ENCODE data around the gene FAM20A. TPM values are rescaled to one million over a fixed set of nuclear protein-coding genes. Genes with fewer than 3 reads are reported as not detected.
A peak's percentile ranks its signal among the peaks of the same experiment; 100 is the strongest.

The FAM20A gene
- 56.5 TPM for total RNA-seq

- peak; percentile 76 for DNase-seq (ENCODE audit: low spot score)
- intact Hi-C loops (cut with DNase I), result no loop called here
- peak; percentile 23 for ATAC-seq
These were observed at the start of gene FAM20A for GRCh38 chr17:68600931-68601564. FAM20A (minus strand) TSS chr17:68601367; CDS start chr17:68600666, 701 bp downstream.

DNA sequence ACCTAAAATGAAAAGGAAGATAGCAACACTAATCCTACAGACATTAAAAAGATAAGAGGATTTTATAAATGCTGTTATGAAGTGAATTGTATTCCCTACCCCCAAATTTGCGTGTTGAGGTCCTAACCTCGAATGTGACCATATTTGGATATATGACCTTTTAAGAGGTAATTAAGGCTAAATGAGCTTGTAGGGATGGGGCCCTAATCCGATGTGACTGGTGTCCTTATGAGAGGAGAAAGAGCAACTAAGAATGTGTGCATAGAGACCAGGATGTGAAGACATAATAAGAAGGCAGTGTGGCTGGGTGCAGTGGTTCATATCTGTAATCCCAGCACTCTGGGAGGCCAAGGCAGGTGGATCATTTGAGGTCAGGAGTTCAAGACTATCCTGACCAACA lies 48.2 kb upstream of the FAM20A start:
- ATAC-seq (no peak), DNase-seq (ENCODE audit: low spot score) (no peak)
- intact Hi-C loops (cut with DNase I), result no loop called here

DNA sequence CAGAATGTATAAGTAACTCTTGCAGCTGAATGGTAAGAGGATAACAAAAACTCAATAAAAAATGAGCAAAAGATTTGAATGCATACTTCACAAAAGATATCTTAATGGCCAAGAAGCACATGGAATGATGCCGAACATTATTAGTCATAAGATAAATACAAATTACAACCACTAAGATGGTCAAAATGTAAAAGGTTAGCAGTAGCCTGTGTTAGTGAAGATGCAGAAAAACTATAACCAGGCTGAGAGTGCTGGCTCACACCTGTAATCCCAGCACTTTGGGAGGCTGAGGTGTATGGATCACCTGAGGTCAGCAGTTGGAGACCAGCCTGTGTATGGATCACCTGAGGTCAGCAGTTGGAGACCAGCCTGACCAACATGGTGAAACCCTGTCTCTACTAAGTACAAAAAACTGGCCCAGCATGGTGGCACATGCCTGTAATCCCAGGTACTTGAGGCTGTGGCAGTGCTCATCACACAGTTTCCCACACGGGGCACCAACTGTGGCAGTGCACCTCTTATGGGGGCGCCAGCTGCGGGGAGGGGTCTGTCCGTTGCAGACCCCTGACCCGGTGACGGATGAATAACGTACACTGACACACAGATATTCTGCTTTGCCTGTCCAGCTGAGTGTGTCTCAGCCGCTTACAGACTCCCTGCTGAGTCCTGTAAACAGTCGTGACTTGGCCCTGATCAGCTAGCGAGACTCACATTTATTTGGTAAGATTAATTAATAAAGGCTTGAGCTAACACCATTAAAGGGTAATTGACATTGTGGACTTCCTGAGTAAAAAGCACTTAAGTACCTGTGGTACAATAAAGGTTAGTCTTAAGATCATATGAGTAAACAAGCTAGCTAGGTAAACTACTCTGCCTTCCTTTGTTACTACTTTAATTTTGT lies 45.7 kb upstream of the FAM20A start:
- no peak for ATAC-seq
- intact Hi-C loops (cut with DNase I), result no loop called here
- no peak for DNase-seq (ENCODE audit: low spot score)

DNA sequence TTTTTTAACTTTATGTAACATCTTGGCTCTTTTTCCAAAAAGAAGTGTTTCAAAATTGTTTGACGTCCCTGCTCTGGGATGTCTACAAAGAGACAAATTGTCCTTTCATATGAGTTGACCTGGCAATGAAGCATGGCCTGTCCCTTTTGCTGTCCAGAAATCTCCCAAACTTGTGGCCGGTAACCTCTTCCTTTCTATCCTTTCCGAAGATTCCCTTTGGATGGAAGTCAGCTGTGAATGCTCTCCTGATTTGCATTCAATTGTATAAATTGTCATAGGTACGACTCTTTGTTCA lies 40.9 kb upstream of the FAM20A start:
- ATAC-seq (no peak), DNase-seq (ENCODE audit: low spot score) (no peak)
- intact Hi-C loops (cut with DNase I), result no loop called here

DNA sequence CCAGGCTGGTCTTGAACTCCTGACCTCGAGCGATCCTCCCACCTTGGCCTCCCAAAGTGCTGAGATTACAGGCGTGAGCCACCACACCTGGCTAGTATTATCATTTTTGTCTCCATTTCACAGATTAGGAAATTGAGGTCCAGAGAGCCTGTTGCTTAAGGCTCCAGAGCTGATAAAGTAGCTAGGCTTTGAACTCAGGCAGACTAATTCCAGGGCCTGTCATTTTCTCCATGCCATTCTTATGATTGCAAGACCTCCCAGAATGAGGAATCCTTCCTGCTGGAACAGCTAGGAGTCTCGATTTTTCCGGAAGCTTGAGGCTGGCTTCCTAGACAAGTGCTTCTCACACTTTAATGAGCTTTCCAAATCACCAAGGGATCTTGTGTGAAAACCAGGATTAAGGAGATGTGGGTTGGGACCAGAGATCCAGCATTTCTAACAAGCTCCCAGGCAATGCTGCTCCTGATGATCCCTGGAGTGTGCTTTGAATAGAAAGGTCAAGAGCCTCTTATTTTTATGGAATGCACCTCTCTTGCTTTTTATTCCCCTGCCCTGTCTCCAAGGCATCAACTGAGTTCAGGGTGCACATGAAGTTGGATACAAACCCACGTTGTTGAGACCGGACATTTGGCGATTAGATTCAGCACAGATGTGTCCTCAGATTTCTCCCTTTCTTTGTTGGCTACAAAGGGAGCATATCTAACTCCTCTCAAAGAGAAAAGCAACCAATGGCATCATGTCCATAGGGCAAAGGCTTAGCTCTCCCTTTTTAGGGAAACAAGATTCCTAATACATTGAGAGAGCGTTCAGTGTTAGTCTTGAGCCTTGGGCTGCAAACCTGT lies 40.3 kb upstream of the FAM20A start:
- intact Hi-C loops (cut with DNase I), result no loop called here
- ATAC-seq (peak; percentile 92), DNase-seq (ENCODE audit: low spot score) (no peak)

DNA sequence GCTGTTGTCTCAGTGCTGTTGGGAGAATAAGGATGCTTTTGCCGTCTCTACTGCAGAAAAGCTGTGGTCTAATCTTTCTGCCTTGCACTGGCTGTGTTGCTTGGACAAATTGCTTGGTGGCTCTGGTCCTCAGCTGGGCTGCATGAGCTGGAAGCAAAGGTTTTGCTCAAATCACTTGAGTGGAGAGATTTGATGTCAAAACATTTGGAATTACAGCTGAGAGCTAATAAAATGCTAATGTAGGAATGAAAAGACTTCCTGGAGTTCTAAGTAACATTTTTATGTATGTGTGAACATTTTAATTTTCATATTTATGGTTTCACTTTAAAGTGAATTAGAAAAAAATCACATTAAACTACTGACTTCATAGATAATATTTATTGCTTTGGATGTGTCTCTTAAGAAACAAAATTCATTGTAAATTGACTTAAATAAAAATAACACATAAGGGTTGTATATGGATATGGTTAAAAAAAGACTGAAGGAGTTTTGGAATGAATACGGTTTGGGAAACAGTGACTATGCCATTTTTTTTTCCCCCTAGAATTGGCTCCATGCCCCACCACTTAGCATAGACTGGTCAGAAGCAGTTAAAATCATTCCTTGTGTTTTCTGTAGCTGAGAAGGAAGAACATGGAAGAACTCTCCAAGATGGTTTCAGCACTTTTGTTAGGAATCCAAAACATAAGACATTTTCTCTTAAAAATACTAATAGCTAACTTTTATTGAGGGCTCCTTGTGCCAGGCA lies 39.2 kb upstream of the FAM20A start:
- ATAC-seq (no peak), DNase-seq (ENCODE audit: low spot score) (no peak)
- intact Hi-C loops (cut with DNase I), result no loop called here

GRCh38 chr17:68634345-68634876 lies 33.2 kb upstream of the FAM20A start:
- DNase-seq (ENCODE audit: low spot score) (no peak), ATAC-seq (no peak)
- intact Hi-C loops (cut with DNase I), result no loop called here

DNA sequence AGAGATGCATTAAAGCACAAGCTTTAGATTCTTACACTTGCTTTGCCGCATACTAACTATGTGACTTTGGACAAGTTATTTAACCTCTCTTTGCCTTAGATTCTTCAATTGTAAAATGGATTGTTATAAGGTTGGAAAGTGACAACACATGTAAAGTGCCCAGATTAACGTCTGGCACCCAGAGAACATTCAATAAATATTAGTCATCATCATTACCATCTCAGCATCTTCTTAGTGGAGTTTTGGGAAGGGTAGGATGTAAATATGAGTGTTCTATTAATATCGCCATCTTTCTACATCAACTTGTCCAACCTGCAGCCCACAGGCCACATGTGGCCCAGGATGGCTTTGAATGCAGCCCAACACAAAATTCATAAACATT lies 27.4 kb upstream of the FAM20A start:
- DNase-seq (ENCODE audit: low spot score), result no peak
- intact Hi-C loops (cut with DNase I), result no loop called here
- ATAC-seq, result no peak

- intact Hi-C loops (cut with DNase I), result no loop called here
- ATAC-seq (peak; percentile 89), DNase-seq (ENCODE audit: low spot score) (no peak)
These were observed 26.9 kb upstream of the FAM20A start for GRCh38 chr17:68627956-68628575.

- no peak for DNase-seq (ENCODE audit: low spot score)
- ATAC-seq, result no peak
- intact Hi-C loops (cut with DNase I), result no loop called here
These were observed 23.2 kb upstream of the FAM20A start for GRCh38 chr17:68624381-68624780.

- ATAC-seq (no peak), DNase-seq (ENCODE audit: low spot score) (no peak)
- intact Hi-C loops (cut with DNase I), result no loop called here
These were observed 22.6 kb upstream of the FAM20A start for GRCh38 chr17:68623811-68624210.

DNA sequence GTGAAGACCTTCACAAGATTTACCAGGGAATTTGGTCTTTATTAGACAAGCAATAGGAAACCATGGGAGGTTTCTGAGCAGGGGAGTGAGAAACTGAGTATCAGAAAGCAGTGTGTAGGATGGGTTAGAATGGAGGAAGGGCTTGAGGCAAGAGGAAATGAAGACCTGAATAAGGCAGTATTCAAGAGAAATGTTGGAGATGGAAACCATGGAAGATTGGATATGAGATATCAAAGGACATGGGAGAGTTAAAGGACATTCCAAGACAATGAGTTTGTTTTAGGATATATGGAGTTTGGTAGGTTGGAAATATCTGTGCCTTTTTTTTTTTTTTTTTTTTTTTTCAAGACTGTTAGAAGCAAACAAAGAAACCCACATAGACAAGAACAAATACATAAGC lies 21.3 kb upstream of the FAM20A start:
- intact Hi-C loops (cut with DNase I), result no loop called here
- ATAC-seq, result no peak
- DNase-seq (ENCODE audit: low spot score), result no peak

DNA sequence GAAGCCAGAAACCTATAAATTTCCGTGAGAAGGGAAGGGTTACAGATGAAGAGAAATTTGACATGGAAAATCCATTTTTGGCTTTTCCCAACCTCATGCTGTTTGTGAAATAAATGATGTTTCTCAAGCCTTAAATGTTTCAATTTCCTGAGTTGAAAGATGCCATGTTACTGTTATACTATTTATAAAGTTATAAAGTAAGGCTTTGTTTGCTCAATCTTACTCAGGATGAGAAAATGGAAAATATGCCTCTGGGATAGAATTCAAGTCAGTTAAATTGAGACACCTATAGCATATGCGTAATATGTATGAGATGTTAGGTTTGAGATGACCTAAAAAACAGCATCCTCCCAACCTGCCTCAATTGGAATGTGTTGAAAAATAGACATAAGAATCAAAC lies 19.9 kb upstream of the FAM20A start:
- intact Hi-C loops (cut with DNase I), result no loop called here
- DNase-seq (ENCODE audit: low spot score), result no peak

DNA sequence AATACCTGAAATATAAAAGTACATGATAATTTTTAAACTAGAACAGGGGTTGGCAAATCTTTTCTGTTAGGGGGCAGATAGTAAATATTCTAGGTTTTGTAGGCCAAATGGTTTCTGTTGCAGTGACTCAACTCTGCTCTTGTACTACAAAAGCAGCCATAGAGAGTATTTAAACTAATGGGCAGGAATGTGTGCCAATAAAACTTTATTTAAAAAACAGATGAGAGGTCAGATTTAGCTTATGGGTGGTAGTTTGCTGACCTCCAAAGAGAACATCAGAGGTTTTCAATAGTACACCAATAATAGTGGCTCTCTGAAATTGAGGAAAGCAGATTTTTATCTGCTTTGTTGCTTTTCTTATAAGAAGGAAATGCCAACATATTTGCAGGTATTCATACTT lies 15.2 kb upstream of the FAM20A start:
- DNase-seq (ENCODE audit: low spot score), result no peak
- no peak for ATAC-seq
- intact Hi-C loops (cut with DNase I), result no loop called here

More for the DNA sequence above, 19.9 kb upstream of the FAM20A start:
- no peak for ATAC-seq

- intact Hi-C loops (cut with DNase I), result no loop called here
- no peak for DNase-seq (ENCODE audit: low spot score)
- no peak for ATAC-seq
These were observed 13.6 kb upstream of the FAM20A start for GRCh38 chr17:68614718-68615117.

DNA sequence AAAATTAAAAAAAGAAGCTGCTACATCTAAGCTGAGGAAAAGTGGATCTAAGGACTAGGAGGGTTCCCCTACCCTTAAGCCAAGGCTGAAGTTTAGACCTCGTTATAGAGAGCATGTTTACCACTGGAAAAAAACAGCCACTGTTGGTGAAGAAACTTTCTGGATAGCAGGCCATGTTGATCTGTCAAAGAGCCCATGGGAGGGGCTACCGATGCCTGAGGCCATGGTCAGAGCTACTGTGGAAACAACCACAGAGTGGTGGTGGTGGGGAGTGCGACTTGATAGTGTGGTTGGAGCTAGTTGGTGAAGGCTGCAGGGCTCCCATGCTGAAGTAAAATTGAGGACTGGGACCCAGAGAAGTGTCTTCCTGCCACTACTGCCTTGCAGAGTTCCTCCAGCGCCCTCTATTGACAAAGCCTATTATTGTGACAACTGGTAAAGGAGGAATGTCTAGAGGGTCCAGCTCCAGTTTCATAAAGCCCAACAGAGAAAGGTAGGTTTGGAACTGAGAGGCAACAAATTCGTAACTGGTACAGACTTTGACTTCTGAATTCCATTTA lies 12.7 kb upstream of the FAM20A start:
- ATAC-seq (peak; percentile 81), DNase-seq (ENCODE audit: low spot score) (no peak)
- intact Hi-C loops (cut with DNase I), result no loop called here

GRCh38 chr17:68612923-68613292 lies 11.7 kb upstream of the FAM20A start:
- intact Hi-C loops (cut with DNase I), result no loop called here
- no peak for ATAC-seq

DNA sequence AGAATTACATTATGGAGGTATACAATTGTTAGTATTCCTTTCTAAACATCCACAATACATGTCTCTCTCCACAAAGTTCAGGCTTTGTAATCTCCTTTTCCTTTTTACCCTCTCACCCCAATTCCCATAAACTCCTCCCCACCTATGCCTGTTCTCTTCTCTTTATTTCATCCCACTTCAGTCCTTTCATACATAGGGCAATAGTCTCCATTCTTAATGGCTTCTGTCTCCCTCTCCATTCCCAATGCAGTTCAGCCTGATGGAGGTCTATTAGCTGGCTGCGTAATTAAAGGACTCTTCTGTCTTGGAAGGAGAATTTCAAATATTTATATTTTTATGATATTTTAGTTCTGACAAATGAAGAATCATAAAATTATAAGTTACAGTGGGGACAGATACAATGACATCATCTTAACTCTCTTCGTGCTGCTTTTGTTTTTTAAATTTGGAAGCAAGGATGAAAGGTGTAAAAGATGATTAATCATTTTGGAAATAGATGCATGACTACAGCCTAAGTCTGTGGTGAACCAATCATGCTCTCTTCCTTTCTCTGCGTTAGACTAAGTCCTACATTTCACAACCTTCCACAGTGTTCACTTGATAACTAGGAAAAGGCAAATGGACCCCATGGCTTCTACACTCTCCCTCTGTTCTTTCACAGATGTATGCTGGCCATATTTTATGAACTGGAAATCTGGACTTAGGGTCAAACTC lies 11.2 kb upstream of the FAM20A start:
- intact Hi-C loops (cut with DNase I), result no loop called here
- no peak for ATAC-seq

More at GRCh38 chr17:68612923-68613292, 11.7 kb upstream of the FAM20A start:
- no peak for DNase-seq (ENCODE audit: low spot score)

More for the DNA sequence above, 11.2 kb upstream of the FAM20A start:
- DNase-seq (ENCODE audit: low spot score), result no peak
